ENCODE data around the gene TSC2. TPM values are rescaled to one million over a fixed set of nuclear protein-coding genes. Genes with fewer than 3 reads are reported as not detected.

TSC2 gene
- total and polyA plus RNA-seq, 2 of the 13 experiments (the other 11 are each of a cell fraction or from before 2014, with no cell fraction given) = 19.6 to 40.4 TPM

GRCh38 chr16:2013527-2013926 lies 34.3 kb upstream of the TSC2 start:
- BruUV-seq (replicated peaks) = no TSS peak
- H3K4me1 ChIP-seq (ENCODE audit: insufficient read depth, low read length) = peaks cover 57% of the 10 kb centered on the region
- WGBS (ENCODE audit: low lambda C conversion rate) = 69% methylated on average over 15 of the region's 15 CpGs
- intact Hi-C loops (cut with micrococcal nuclease; ENCODE audit: unreplicated experiment) = no loop called here
- no peak overlapping the region for H3K27ac ChIP-seq (ENCODE audit: extremely low read length, insufficient read depth, low read length)
- peaks cover 16% of the 10 kb centered on the region for H3K79me2 ChIP-seq (ENCODE audit: insufficient read depth, low read length)
- H3K9ac ChIP-seq (ENCODE audit: insufficient read depth, low read depth, low read length) = no peak overlapping the region
- H3K36me3 ChIP-seq (replicated peaks in 1 of 2; ENCODE audit: control insufficient read depth in 1 of 2, insufficient read depth in 2 of 2, low read length in 2 of 2) = no peaks in the 10 kb centered on the region
- no peak for TF ChIP-seq ESRRA (CRISPR knock-in tag; IDR thresholded peaks at IDR 0.05; ENCODE audit: low read depth)
- TF ChIP-seq, protein P1, sequence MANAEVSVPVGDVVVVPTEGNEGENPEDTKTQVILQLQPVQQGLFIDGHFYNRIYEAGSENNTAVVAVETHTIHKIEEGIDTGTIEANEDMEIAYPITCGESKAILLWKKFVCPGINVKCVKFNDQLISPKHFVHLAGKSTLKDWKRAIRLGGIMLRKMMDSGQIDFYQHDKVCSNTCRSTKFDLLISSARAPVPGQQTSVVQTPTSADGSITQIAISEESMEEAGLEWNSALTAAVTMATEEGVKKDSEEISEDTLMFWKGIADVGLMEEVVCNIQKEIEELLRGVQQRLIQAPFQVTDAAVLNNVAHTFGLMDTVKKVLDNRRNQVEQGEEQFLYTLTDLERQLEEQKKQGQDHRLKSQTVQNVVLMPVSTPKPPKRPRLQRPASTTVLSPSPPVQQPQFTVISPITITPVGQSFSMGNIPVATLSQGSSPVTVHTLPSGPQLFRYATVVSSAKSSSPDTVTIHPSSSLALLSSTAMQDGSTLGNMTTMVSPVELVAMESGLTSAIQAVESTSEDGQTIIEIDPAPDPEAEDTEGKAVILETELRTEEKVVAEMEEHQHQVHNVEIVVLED (CRISPR knock-in tag; IDR thresholded peaks at IDR 0.05; ENCODE audit: borderline replicate concordance) = no peak
- TF ChIP-seq ZKSCAN5 (CRISPR knock-in tag; IDR thresholded peaks at IDR 0.05) = no peak
- no peak for TF ChIP-seq FOXJ3 (CRISPR knock-in tag; IDR thresholded peaks at IDR 0.05; ENCODE audit: borderline replicate concordance)
- TF ChIP-seq ZNF747 (CRISPR knock-in tag; IDR thresholded peaks at IDR 0.05; ENCODE audit: borderline replicate concordance) = no peak
- TF ChIP-seq ZNF468 (CRISPR knock-in tag; IDR thresholded peaks at IDR 0.05) = no peak
- no peak for TF ChIP-seq KDM4B (CRISPR knock-in tag; IDR thresholded peaks at IDR 0.05)
- no peak for TF ChIP-seq POGZ (CRISPR knock-in tag; IDR thresholded peaks at IDR 0.05)
- no peak for TF ChIP-seq ZNF512 (CRISPR knock-in tag; IDR thresholded peaks at IDR 0.05)
- no peak for TF ChIP-seq ZNF281 (CRISPR knock-in tag; IDR thresholded peaks at IDR 0.05; ENCODE audit: borderline replicate concordance)
- TF ChIP-seq GTF3A (CRISPR knock-in tag; conservative IDR thresholded peaks at IDR 0.05) = no peak
- TF ChIP-seq CC2D1A (CRISPR knock-in tag; IDR thresholded peaks at IDR 0.05) = no peak
- no peak for TF ChIP-seq ZKSCAN1 (IDR thresholded peaks at IDR 0.05; ENCODE audit: low read length)
- TF ChIP-seq CEBPB (IDR thresholded peaks at IDR 0.05; ENCODE audit: borderline replicate concordance, low read depth, low read length) = no peak
- TF ChIP-seq ZNF496 (CRISPR knock-in tag; IDR thresholded peaks at IDR 0.05; ENCODE audit: insufficient replicate concordance) = no peak
- TF ChIP-seq, protein P2, sequence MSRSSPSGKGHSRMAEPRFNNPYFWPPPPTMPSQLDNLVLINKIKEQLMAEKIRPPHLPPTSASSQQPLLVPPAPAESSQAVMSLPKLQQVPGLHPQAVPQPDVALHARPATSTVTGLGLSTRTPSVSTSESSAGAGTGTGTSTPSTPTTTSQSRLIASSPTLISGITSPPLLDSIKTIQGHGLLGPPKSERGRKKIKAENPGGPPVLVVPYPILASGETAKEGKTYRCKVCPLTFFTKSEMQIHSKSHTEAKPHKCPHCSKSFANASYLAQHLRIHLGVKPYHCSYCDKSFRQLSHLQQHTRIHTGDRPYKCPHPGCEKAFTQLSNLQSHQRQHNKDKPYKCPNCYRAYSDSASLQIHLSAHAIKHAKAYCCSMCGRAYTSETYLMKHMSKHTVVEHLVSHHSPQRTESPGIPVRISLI (CRISPR knock-in tag; IDR thresholded peaks at IDR 0.05; ENCODE audit: borderline replicate concordance) = no peak
- no peak for TF ChIP-seq PITX1 (CRISPR knock-in tag; IDR thresholded peaks at IDR 0.05)
- no peak for TF ChIP-seq ARNT (IDR thresholded peaks at IDR 0.05)
- no peak for TF ChIP-seq MTF2 (CRISPR knock-in tag; IDR thresholded peaks at IDR 0.05; ENCODE audit: borderline replicate concordance)
- H3K4me2 ChIP-seq (ENCODE audit: low read depth, low read length) = no peak overlapping the region
- H3K9me3 ChIP-seq (ENCODE audit: low read length) = no peaks in the 10 kb centered on the region
- no peak overlapping the region for H3K4me3 ChIP-seq (replicated peaks in 1 of 3; ENCODE audit: insufficient read depth in 1 of 3, low read depth in 2 of 3, low read length in 3 of 3)
- peaks cover 1% of the 10 kb centered on the region; the same call in 1 of the 2 replicates for H4K20me1 ChIP-seq (ENCODE audit: insufficient read depth, low read length)
- CTCF ChIA-PET (ENCODE audit: low intra/inter-chr PET ratio, low total read pairs) = no interaction called here
- no peak overlapping the region for H2AFZ ChIP-seq (ENCODE audit: low read length)
- in situ Hi-C loops (cut with HindIII; ENCODE audit: extremely low pct_ligation_motif_present, low pct_unique_long_range_greater_than_20kb) = no loop called here
- POLR2A ChIA-PET = no interaction called here
- DNase-seq (ENCODE audit: low spot score) = no peak
- no peaks in the 10 kb centered on the region for H3K27me3 ChIP-seq (ENCODE audit: control insufficient read depth in 1 of 2, insufficient read depth in 2 of 2, low read length in 2 of 2)
- ATAC-seq = no peak
- FAIRE-seq = no peak
